PC-9 (cell line): ENCODE data around the gene PFKP. TPM values are rescaled to one million over a fixed set of nuclear protein-coding genes. Genes with fewer than 3 reads are reported as not detected.

ENCODE experiments used
- BruUV-seq: library from RNA; stranded (reverse); fragments of 400-500 nt; replicated peaks from 2 replicates; lab custom pipeline; 2021; lab: Mats Ljungman, UMichigan
- CTCF ChIA-PET: fragments of 300-600 bp; sonication (Branson Sonifier 250); formaldehyde crosslinking; loops from one replicate; lab custom pipeline; 2022; ENCODE audit warnings: antibody characterized with exemption; lab: Charles Lee
- POLR2A ChIA-PET: fragments of 300-600 bp; sonication (Branson Sonifier 250); formaldehyde crosslinking; loops from one replicate; lab custom pipeline; 2022; ENCODE audit warnings: antibody characterized with exemption; ENCODE audit not compliant: unreplicated experiment; lab: Charles Lee
- DNase-seq, 2 experiments: peaks; one replicate each; pipeline versions ENCODE4 v3.0.0 to v3.0.0-alpha.2; 2015 to 2022; ENCODE audit warnings: mixed read lengths in 1 of 2
- H2AFZ ChIP-seq: fragments of 200-600 bp; sonication (generic); 2 replicates; pipeline ENCODE4 v1.8.1; 2017; ENCODE audit warnings: antibody characterized with exemption
- H3F3A ChIP-seq: fragments of 200-600 bp; sonication (generic); 2 replicates; pipeline ENCODE4 v1.8.1; 2017; ENCODE audit warnings: antibody characterized with exemption, mild to moderate bottlenecking, low read depth; ENCODE audit not compliant: insufficient read depth
- H3K27ac ChIP-seq: fragments of 200-600 bp; sonication (generic); 2 replicates; pipeline ENCODE4 v1.6.1; 2016; ENCODE audit warnings: mixed run types
- H3K27me3 ChIP-seq: fragments of 200-600 bp; sonication (generic); 2 replicates; pipeline ENCODE4 v1.6.1; 2016; ENCODE audit warnings: low read depth, mixed run types; ENCODE audit not compliant: insufficient read depth
- H3K36me3 ChIP-seq: fragments of 200-600 bp; sonication (generic); 2 replicates; pipeline ENCODE4 v1.6.1; 2016; ENCODE audit warnings: low read depth, mixed run types
- H3K4me1 ChIP-seq: fragments of 200-600 bp; sonication (generic); replicated peaks from 2 replicates; pipeline ENCODE4 v1.6.1; 2016; ENCODE audit warnings: mixed run types; ENCODE audit not compliant: insufficient read depth
- H3K4me2 ChIP-seq: fragments of 200-600 bp; sonication (generic); 2 replicates; pipeline ENCODE4 v1.6.1; 2017; ENCODE audit warnings: mixed run types
- H3K4me3 ChIP-seq: fragments of 200-600 bp; sonication (generic); 2 replicates; pipeline ENCODE4 v1.6.1; 2016; ENCODE audit warnings: mixed run types
- H3K79me2 ChIP-seq: fragments of 200-600 bp; sonication (generic); 2 replicates; pipeline ENCODE4 v1.6.1; 2017; ENCODE audit warnings: low read depth, mixed run types
- H3K9me2 ChIP-seq: fragments of 200-600 bp; sonication (generic); 2 replicates; pipeline ENCODE4 v1.8.1; 2017; ENCODE audit warnings: mild to moderate bottlenecking; ENCODE audit not compliant: insufficient read depth
- H3K9me3 ChIP-seq: fragments of 200-600 bp; sonication (generic); 2 replicates; pipeline ENCODE4 v1.8.1; 2016; ENCODE audit warnings: low read depth; ENCODE audit not compliant: insufficient read depth
- H4K20me1 ChIP-seq: fragments of 200-600 bp; sonication (generic); 2 replicates; pipeline ENCODE4 v1.8.1; 2017; ENCODE audit not compliant: insufficient read depth
- CTCF ChIP-seq: fragments of 200-600 bp; sonication (generic); conservative IDR thresholded peaks from 2 replicates; pipeline ENCODE4 v1.6.1; 2017; ENCODE audit warnings: mixed run types, antibody characterized with exemption, mild to moderate bottlenecking, moderate library complexity
- EZH2 ChIP-seq: fragments of 200-600 bp; sonication (generic); IDR thresholded peaks from 2 replicates; pipeline ENCODE4 v1.8.0; 2017; ENCODE audit warnings: antibody characterized with exemption, low read depth
- intact Hi-C: fragments of 100-400 bp; cut with micrococcal nuclease; formaldehyde crosslinking; loops from one replicate; pipeline ENCODE4 v1.10.0; 2022; ENCODE audit not compliant: unreplicated experiment
- total RNA-seq: library from RNA; stranded (reverse); gene quantifications from 2 replicates; pipeline ENCODE4 v1.2.3, GENCODE V29; 2021

The PFKP gene
- total RNA-seq, 1 experiment from 2014 or later, result 234 TPM

GRCh38 chr10:3109196-3109595 is 41.8 kb downstream of the PFKP start:
- peaks cover 4% of the 10 kb centered on the region; the same call in 1 of the 2 replicates for H3F3A ChIP-seq
- no peak for TF ChIP-seq CTCF
- TF ChIP-seq EZH2, result no peak
- no peaks in the 10 kb centered on the region for H3K4me1 ChIP-seq
- H3K9me2 ChIP-seq, result no peaks in the 10 kb centered on the region
- H2AFZ ChIP-seq, result no peak overlapping the region
- no peaks in the 10 kb centered on the region for H3K27me3 ChIP-seq
- POLR2A ChIA-PET, result no interaction called here
- H3K79me2 ChIP-seq, result no peaks in the 10 kb centered on the region
- H4K20me1 ChIP-seq, result peaks cover 7% of the 10 kb centered on the region; the same call in 1 of the 2 replicates
- H3K4me2 ChIP-seq, result no peak overlapping the region
- H3K27ac ChIP-seq, result no peak overlapping the region
- intact Hi-C loops, result no loop called here
- H3K4me3 ChIP-seq, result no peak overlapping the region
- H3K36me3 ChIP-seq, result 0 out of 2 replicates have a peak, but pooled peaks cover 5% of the 10 kb centered on the region
- CTCF ChIA-PET, result no interaction called here
- no peaks in the 10 kb centered on the region for H3K9me3 ChIP-seq
- DNase-seq, result no peak
- BruUV-seq, result no TSS peak

GRCh38 chr10:3109633-3110032 is 42.3 kb downstream of the PFKP start:
- POLR2A ChIA-PET, result no interaction called here
- TF ChIP-seq CTCF, result no peak
- no peak for TF ChIP-seq EZH2

GRCh38 chr10:3110782-3111620 is 43.7 kb downstream of the PFKP start:
- H3K9me2 ChIP-seq, result no peaks in the 10 kb centered on the region
- no peaks in the 10 kb centered on the region for H3K4me1 ChIP-seq
- no peak overlapping the region for H3K4me2 ChIP-seq
- H3K27me3 ChIP-seq, result no peaks in the 10 kb centered on the region
- TF ChIP-seq EZH2 (no peak), CTCF (no peak)
- 0 out of 2 replicates have a peak, but pooled peaks cover 5% of the 10 kb centered on the region for H3K36me3 ChIP-seq
- no peak overlapping the region for H3K4me3 ChIP-seq
- peaks cover 7% of the 10 kb centered on the region; the same call in 1 of the 2 replicates for H4K20me1 ChIP-seq
- no TSS peak for BruUV-seq
- peaks cover 4% of the 10 kb centered on the region; the same call in 1 of the 2 replicates for H3F3A ChIP-seq
- POLR2A ChIA-PET, result no interaction called here
- H2AFZ ChIP-seq, result no peak overlapping the region
- no peak for DNase-seq
- CTCF ChIA-PET, result no interaction called here
- no peak overlapping the region for H3K27ac ChIP-seq
- H3K9me3 ChIP-seq, result no peaks in the 10 kb centered on the region
- H3K79me2 ChIP-seq, result no peaks in the 10 kb centered on the region
- intact Hi-C loops, result no loop called here

More at GRCh38 chr10:3109633-3110032, 42.3 kb downstream of the PFKP start:
- H3K27me3 ChIP-seq, result no peaks in the 10 kb centered on the region
- no peak overlapping the region for H3K4me3 ChIP-seq
- peaks cover 4% of the 10 kb centered on the region; the same call in 1 of the 2 replicates for H3F3A ChIP-seq
- H2AFZ ChIP-seq, result no peak overlapping the region
- no TSS peak for BruUV-seq
- H3K4me2 ChIP-seq, result no peak overlapping the region
- CTCF ChIA-PET, result no interaction called here
- DNase-seq, result no peak
- H3K36me3 ChIP-seq, result 0 out of 2 replicates have a peak, but pooled peaks cover 5% of the 10 kb centered on the region
- no peaks in the 10 kb centered on the region for H3K79me2 ChIP-seq
- H3K9me2 ChIP-seq, result no peaks in the 10 kb centered on the region
- H3K9me3 ChIP-seq, result no peaks in the 10 kb centered on the region
- intact Hi-C loops, result no loop called here
- H3K4me1 ChIP-seq, result no peaks in the 10 kb centered on the region
- H3K27ac ChIP-seq, result no peak overlapping the region
- H4K20me1 ChIP-seq, result peaks cover 7% of the 10 kb centered on the region; the same call in 1 of the 2 replicates
